Left cardiac atrium (tissue), 4 donors: Measurements from ENCODE around the gene NEDD9. TPM values are rescaled to one million over a fixed set of nuclear protein-coding genes. Genes with fewer than 3 reads are reported as not detected.

Source experiments
- ATAC-seq, 2 donors: fragments of 200-7000 bp; cut with Tn5 transposase; one replicate each; pipeline ENCODE4 v1.9.1; 2020; ENCODE audit warnings: mild to moderate bottlenecking in 2 of 2, moderate library complexity in 2 of 2
- DNase-seq: peaks from one replicate; pipeline ENCODE4 v3.0.0-alpha.2; 2020
- intact Hi-C, 2 donors: fragments of 100-400 bp; cut with DNase I; formaldehyde crosslinking; loops; one replicate each; pipeline versions ENCODE4 v1.14.1 to v1.15.1; 2022 to 2023
- total RNA-seq, 2 donors: library from RNA; stranded (reverse); fragmentation: NEBNext Ultra II Directional; extraction: Animal tissue kit (Norgen Biotek cat#: 25700); gene quantifications; one replicate each; pipeline ENCODE4 v1.2.1, GENCODE V29; 2021
- donor health status: DM: no; HTN: yes; CAD: no.
- donor health status: DM: no; HTN: yes; CAD: no; lungs with severe emphysema.
- donor health status: DM: yes; HTN: yes; CAD: no.
- donor health status: Dilated cardiomyopathy.

NEDD9 gene
- total RNA-seq, 2 donors from 2014 or later, result 34.0 to 42.9 TPM

DNA sequence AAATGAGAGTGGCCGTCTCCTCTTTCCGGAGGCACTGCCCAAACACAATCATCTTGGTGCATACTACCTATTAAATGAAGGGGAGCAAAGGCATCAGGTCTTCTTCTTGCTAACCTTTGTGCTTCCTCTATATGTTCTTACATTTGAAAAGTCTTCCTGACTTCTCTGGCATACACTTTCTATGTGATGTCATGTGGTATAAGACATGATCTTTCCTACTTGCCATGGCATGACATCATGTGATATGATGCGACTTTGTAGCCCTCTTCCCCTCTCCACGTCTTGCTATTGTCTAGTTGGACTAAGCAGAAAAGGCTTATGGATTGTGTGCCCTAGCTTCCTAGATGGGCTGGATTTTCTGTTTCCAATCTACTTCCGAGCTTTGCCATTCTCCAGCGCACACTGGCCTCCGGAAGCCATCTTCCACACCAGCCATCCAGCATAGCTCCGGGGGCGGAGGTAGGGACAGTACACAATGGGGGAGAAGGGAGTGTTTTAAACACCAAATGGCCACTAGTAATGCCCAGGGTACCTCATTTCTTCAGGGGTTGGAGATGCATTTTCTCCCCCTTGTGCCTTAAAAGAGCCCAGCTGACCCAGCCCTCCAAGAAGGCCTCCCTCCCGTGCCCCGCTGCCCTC, 8.8 kb upstream of the NEDD9 start:
- DNase-seq, result no peak
- ATAC-seq, result no peak
- intact Hi-C loops, result loop anchor here in 1 of 2 donors (10.0 kb wide), 1 partner anchor 254 kb away; no protein-coding TSS in a partner anchor

GRCh38 chr6:11237956-11238355, 5.5 kb upstream of the NEDD9 start:
- no peak for ATAC-seq
- no peak for DNase-seq
- intact Hi-C loops, result loop anchor here in 1 of 2 donors (10.0 kb wide), 1 partner anchor 127 kb away; no protein-coding TSS in a partner anchor

GRCh38 chr6:11237428-11237827, 5.0 kb upstream of the NEDD9 start:
- no peak for DNase-seq
- no peak for ATAC-seq
- intact Hi-C loops, result loop anchor here in 1 of 2 donors (10.0 kb wide), 1 partner anchor 127 kb away; no protein-coding TSS in a partner anchor

DNA sequence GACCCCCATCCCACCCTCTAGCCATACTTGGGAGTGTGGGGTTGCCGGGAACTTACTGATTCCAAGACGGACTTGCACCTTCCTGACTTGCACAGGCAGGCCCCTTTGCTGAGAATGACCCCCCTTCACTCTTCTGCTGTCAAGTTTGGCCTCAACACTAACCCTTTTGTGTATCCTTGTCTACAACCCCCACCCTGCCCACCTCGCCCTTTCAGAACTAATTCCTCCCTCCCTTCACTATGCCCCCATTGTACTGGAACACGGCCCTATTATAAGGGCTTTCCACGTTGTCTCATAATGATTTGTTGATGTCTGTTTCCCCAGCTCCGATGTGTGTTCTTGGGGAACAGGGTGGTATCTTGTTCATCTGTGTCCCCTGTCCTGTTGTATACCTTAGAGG, 4.4 kb upstream of the NEDD9 start:
- intact Hi-C loops, result loop anchor here in 1 of 2 donors (10.0 kb wide), 1 partner anchor 128 kb away; no protein-coding TSS in a partner anchor
- no peak for ATAC-seq
- no peak for DNase-seq

GRCh38 chr6:11236076-11236750, 3.7 kb upstream of the NEDD9 start:
- no peak for ATAC-seq
- no peak for DNase-seq
- intact Hi-C loops, result loop anchor here in 1 of 2 donors (10.0 kb wide), 1 partner anchor 129 kb away; no protein-coding TSS in a partner anchor

DNA sequence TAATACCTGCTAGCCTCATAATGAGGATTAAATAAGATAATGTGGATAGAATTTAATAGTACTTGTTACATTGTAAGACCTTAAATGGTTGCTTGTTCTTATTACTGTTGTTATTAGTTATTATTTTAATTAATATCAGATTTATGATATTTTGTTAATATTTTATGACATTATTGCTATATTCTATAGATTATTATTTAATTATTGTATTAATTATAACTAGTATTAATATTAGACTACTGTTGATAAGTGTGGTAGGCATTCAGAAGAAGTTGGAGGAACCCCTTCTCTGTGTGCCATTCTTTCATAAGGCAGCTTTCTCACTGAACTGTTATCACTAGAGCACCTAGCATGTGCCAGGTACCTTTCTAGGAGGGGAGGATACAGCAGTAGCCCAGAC, 2.6 kb upstream of the NEDD9 start:
- DNase-seq (no peak), ATAC-seq (no peak)
- intact Hi-C loops, result loop anchor here in 1 of 2 donors (10.0 kb wide), 1 partner anchor 130 kb away; no protein-coding TSS in a partner anchor

DNA sequence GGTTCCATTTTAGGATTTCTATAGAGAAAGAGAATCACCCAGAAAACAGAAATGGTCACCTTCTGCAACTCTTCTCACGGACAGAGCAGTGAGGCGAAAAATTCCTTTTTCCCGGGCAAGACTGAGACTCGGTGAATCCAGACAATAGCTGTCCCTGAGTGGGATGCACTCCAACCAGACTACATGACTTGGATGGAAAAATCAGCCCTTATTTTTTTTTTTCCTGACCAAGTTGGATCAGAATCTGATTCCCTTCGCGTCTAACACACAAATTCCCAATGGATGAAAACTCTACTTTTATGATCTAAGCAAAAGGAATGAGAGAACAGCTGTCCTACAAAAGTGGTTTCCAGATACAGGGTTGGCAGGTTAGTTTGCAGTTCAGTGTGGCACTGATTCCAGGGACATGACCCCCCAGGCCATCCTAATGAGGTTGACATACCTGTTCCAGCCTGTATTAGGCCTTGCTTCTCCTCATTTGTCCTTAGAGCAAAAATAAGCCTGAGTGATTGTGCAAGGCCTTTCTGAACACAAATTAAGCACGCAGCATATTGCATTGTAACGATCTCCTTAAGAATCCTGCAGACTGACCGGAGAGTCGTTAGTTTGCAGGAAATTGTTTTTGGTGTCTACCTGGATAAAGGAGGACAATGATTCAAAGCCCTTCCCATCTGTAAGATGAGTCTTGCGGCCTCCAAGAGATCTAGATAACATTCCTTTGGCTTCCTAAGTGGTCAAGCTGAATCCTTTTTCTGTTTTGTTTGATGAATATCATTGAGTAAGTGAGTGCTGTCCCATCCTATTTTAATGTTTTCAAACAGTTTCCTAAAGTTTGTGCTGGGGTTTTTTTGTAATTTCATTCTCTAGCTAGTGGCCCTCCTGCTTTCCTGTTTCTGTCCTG, 1.5 kb upstream of the NEDD9 start:
- DNase-seq (no peak), ATAC-seq (no peak)
- intact Hi-C loops, result loop anchor here in 1 of 2 donors (2.0 to 10.0 kb wide), 3 partner anchors 62 to 131 kb away; no protein-coding TSS in a partner anchor

- intact Hi-C loops, result loop anchor here in 1 of 2 donors (2.0 to 10.0 kb wide), 3 partner anchors 61 to 132 kb away; no protein-coding TSS in a partner anchor
- ATAC-seq (peak; percentile 4 to 5), DNase-seq (no peak)
These were observed 530 bp upstream of the NEDD9 start for GRCh38 chr6:11232770-11233626.

DNA sequence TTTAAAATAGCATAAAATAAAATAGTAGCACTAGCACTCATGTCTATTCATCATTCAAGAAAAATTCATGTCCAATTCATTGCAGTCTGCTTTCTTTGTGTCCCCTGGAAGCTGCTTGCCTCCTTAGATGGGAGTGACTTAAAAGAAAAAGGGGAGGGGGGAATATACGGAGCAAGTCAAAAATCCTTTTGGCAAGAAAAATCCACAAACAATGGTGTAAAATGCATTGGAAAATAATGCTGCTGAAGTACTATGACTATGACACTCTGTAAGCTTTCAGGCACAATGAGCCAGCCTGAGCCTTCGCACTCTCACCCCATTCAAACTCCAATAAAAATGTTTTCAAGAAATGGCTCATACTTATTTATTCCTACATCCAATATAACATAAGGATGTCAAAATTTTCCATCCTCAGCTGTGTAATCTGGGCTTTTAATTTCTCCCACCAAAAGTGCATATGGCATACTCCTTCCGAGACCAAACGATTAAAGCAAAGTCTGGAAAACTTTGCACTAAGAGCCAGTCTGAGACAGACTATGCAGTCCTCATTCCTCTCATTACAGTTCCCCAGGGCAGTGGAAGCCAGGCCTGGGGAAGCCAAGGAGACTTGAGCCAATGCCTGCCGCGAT, 790 bp downstream of the NEDD9 start:
- DNase-seq (no peak), ATAC-seq (peak; percentile 75)
- intact Hi-C loops, result loop anchor here in 1 of 2 donors (2.0 to 10.0 kb wide), 3 partner anchors 59 to 133 kb away; no protein-coding TSS in a partner anchor

DNA sequence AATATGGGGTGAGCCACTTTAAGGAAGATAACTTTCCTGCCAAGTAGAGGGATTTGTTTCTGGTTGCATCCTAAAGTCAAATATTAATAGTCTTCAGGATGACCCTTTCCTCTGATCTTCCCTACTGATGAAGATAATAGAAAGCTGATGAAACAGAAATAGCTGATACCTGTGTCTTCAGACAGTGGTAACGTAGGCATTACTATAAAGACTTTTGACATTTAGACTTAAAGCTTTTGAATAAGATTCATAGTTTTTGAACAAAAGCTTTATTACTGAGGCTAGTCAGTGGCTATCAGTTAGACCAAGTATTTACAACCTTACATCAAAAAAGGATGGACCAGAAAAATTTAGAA, 1.4 kb downstream of the NEDD9 start:
- intact Hi-C loops, result loop anchor here in 1 of 2 donors (5.0 to 10.0 kb wide), 2 partner anchors 59 to 134 kb away; no protein-coding TSS in a partner anchor
- DNase-seq (no peak), ATAC-seq (no peak)

- DNase-seq (no peak), ATAC-seq (no peak)
- intact Hi-C loops, result loop anchor here in 1 of 2 donors (5.0 to 10.0 kb wide), 2 partner anchors 58 to 134 kb away; no protein-coding TSS in a partner anchor
These were observed 2.0 kb downstream of the NEDD9 start for GRCh38 chr6:11230158-11231107.

- ATAC-seq (no peak), DNase-seq (no peak)
- intact Hi-C loops, result loop anchor here (5.0 to 10.0 kb wide), 3 partner anchors 57 to 135 kb away; no protein-coding TSS in a partner anchor
These were observed 2.8 kb downstream of the NEDD9 start for GRCh38 chr6:11229655-11230046.

- ATAC-seq, result no peak
- peak; percentile 35 for DNase-seq
- intact Hi-C loops, result loop anchor here in 1 of 2 donors (10.0 kb wide), 1 partner anchor 126 kb away; no protein-coding TSS in a partner anchor
These were observed 3.4 kb downstream of the NEDD9 start for GRCh38 chr6:11228935-11229654.

GRCh38 chr6:11227698-11228097, 4.8 kb downstream of the NEDD9 start:
- no peak for ATAC-seq
- DNase-seq, result no peak
- intact Hi-C loops, result loop anchor here in 1 of 2 donors (10.0 kb wide), 1 partner anchor 127 kb away; no protein-coding TSS in a partner anchor

DNA sequence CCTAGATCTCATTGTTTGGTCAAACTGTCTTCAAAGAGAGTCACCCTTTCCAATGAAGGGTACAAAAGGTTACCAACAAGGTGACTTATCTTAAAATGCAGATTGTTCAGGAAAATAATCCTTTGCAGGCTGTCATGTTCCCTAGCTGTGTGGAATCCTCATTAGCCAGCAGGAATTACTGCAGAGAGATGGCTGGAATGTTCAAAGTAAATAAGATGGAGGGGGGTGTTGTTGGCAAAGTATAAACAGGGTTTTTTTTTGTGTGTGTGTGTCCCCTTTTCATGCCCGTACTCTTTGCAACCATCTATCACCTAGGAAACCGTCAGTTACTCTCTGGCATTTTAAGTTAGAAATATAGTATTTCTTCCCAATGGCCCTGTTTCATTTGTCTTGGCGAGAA, 6.5 kb downstream of the NEDD9 start:
- no peak for ATAC-seq
- intact Hi-C loops, result loop anchor here in 1 of 2 donors (10.0 kb wide), 1 partner anchor 129 kb away; no protein-coding TSS in a partner anchor
- DNase-seq, result no peak
